ENCODE measurements around the gene CARMIL3.
"Not testable (repeated sequence)": the region's sequence is repeated elsewhere in the genome, so short reads cannot be mapped to it uniquely, and the experiment has no call there.

GRCh38 chr14:24049002-24049401 lies 2.8 kb upstream of the CARMIL3 start:
- TF ChIP-seq CTCF (conservative IDR thresholded peaks at IDR 0.05; ENCODE audit: low read depth in 2 of 2); CREB1 (CRISPR knock-in tag; IDR thresholded peaks at IDR 0.05; ENCODE audit: low read depth); POLR2AphosphoS5 (IDR thresholded peaks at IDR 0.05; ENCODE audit: low read depth); EZH2phosphoT487 (IDR thresholded peaks at IDR 0.05; ENCODE audit: unreplicated experiment); NANOG (IDR thresholded peaks at IDR 0.05; ENCODE audit: borderline replicate concordance); REST (IDR thresholded peaks at IDR 0.05; ENCODE audit: unreplicated experiment); EZH2 (IDR thresholded peaks at IDR 0.05; ENCODE audit: low read depth, unreplicated experiment); JUNB (IDR thresholded peaks at IDR 0.05; ENCODE audit: unreplicated experiment); STAT1 (IDR thresholded peaks at IDR 0.05; ENCODE audit: unreplicated experiment); ZNF331 (CRISPR knock-in tag; IDR thresholded peaks at IDR 0.05; ENCODE audit: low read depth); ETS1 (IDR thresholded peaks at IDR 0.05); ZNF462 (CRISPR knock-in tag; IDR thresholded peaks at IDR 0.05); ZNF114 (CRISPR knock-in tag; IDR thresholded peaks at IDR 0.05): not testable (repeated sequence)
